Measurements from ENCODE around the gene PICALM.

The PICALM gene

GRCh38 chr11:86046116-86046515 is 22.8 kb downstream of the PICALM start:
- peaks cover 26% of the 10 kb centered on the region for H3K79me2 ChIP-seq
- peaks cover 6% of the 10 kb centered on the region for H3K4me1 ChIP-seq
- H3K4me2 ChIP-seq (ENCODE audit: low read length) = no peak overlapping the region
- H3K9ac ChIP-seq = no peak overlapping the region
- no peaks in the 10 kb centered on the region for H3K27me3 ChIP-seq (ENCODE audit: control insufficient read depth, insufficient read depth, low read length)
- no peak overlapping the region for H2AFZ ChIP-seq
- H3K36me3 ChIP-seq (ENCODE audit: control insufficient read depth, insufficient read depth, low read length) = no peaks in the 10 kb centered on the region
- no peak overlapping the region for H3K4me3 ChIP-seq (ENCODE audit: low read depth, low read length)
- H3K27ac ChIP-seq = no peak overlapping the region
- no peaks in the 10 kb centered on the region for H3K9me3 ChIP-seq (ENCODE audit: control insufficient read depth, low read length)
- no peak for TF ChIP-seq CTCF (IDR thresholded peaks at IDR 0.05)

GRCh38 chr11:86043765-86044503 is 24.9 kb downstream of the PICALM start:
- H3K4me3 ChIP-seq (ENCODE audit: low read depth, low read length) = no peak overlapping the region
- H3K9me3 ChIP-seq (ENCODE audit: control insufficient read depth, low read length) = no peaks in the 10 kb centered on the region
- no peak overlapping the region for H3K4me2 ChIP-seq (ENCODE audit: low read length)
- TF ChIP-seq CTCF (IDR thresholded peaks at IDR 0.05) = no peak
- H3K27me3 ChIP-seq (ENCODE audit: control insufficient read depth, insufficient read depth, low read length) = no peaks in the 10 kb centered on the region
- no peak overlapping the region for H2AFZ ChIP-seq
- peaks cover 6% of the 10 kb centered on the region for H3K4me1 ChIP-seq
- no peak overlapping the region for H3K27ac ChIP-seq
- no peak overlapping the region for H3K9ac ChIP-seq
- peaks cover 22% of the 10 kb centered on the region for H3K79me2 ChIP-seq
- no peaks in the 10 kb centered on the region for H3K36me3 ChIP-seq (ENCODE audit: control insufficient read depth, insufficient read depth, low read length)

GRCh38 chr11:86041975-86042378 is 26.9 kb downstream of the PICALM start:
- peaks cover 24% of the 10 kb centered on the region for H3K79me2 ChIP-seq
- no peaks in the 10 kb centered on the region for H3K36me3 ChIP-seq (ENCODE audit: control insufficient read depth, insufficient read depth, low read length)
- no peaks in the 10 kb centered on the region for H3K9me3 ChIP-seq (ENCODE audit: control insufficient read depth, low read length)
- no peak overlapping the region for H2AFZ ChIP-seq
- H3K27ac ChIP-seq = peak overlapping the region; percentile 61
- peak overlapping the region; percentile 37 for H3K4me2 ChIP-seq (ENCODE audit: low read length)
- no peak overlapping the region for H3K9ac ChIP-seq
- H3K4me1 ChIP-seq = peaks cover 6% of the 10 kb centered on the region
- no peaks in the 10 kb centered on the region for H3K27me3 ChIP-seq (ENCODE audit: control insufficient read depth, insufficient read depth, low read length)
- H3K4me3 ChIP-seq (ENCODE audit: low read depth, low read length) = no peak overlapping the region
- peak; percentile 82 for TF ChIP-seq CTCF (IDR thresholded peaks at IDR 0.05)

- Histone ChIP-seq H3K4me2 (ENCODE audit: low read length) (peak overlapping the region; percentile 37), H2AFZ (no peak overlapping the region), H3K9ac (no peak overlapping the region), H3K9me3 (ENCODE audit: control insufficient read depth, low read length) (no peaks in the 10 kb centered on the region), H3K27ac (peak overlapping the region; percentile 61), H3K36me3 (ENCODE audit: control insufficient read depth, insufficient read depth, low read length) (no peaks in the 10 kb centered on the region), H3K79me2 (peaks cover 21% of the 10 kb centered on the region), H3K27me3 (ENCODE audit: control insufficient read depth, insufficient read depth, low read length) (no peaks in the 10 kb centered on the region), H3K4me3 (ENCODE audit: low read depth, low read length) (no peak overlapping the region), H3K4me1 (peaks cover 6% of the 10 kb centered on the region)
- no peak for TF ChIP-seq CTCF (IDR thresholded peaks at IDR 0.05)
Measured at GRCh38 chr11:86040919-86041850, 27.7 kb downstream of the PICALM start.
